OCI-LY7 (cell line): ENCODE measurements around the gene FOXC2. TPM values are rescaled to one million over a fixed set of nuclear protein-coding genes. Genes with fewer than 3 reads are reported as not detected.

Experiments used
- BruUV-seq: library from RNA; stranded (reverse); fragments of 400-500 nt; replicated peaks from 2 replicates; lab custom pipeline; 2021; lab: Mats Ljungman, UMichigan
- CTCF ChIA-PET: fragments of 300-600 bp; sonication (Branson Sonifier 250); formaldehyde crosslinking; loops from one replicate; lab custom pipeline; 2022; ENCODE audit warnings: antibody characterized with exemption; ENCODE audit not compliant: unreplicated experiment; lab: Charles Lee
- POLR2A ChIA-PET: fragments of 300-600 bp; sonication (Branson Sonifier 250); formaldehyde crosslinking; loops from one replicate; lab custom pipeline; 2022; ENCODE audit warnings: antibody characterized with exemption; lab: Charles Lee
- DNase-seq: peaks from one replicate; pipeline ENCODE4 v3.0.0-alpha.2; 2015; ENCODE audit warnings: low spot score
- H2AFZ ChIP-seq: fragments of 200-600 bp; sonication (generic), shearing (Covaris generic); 2 replicates; pipeline ENCODE4 v1.6.1; 2014; ENCODE audit warnings: mild to moderate bottlenecking, antibody characterized with exemption, low read length, moderate library complexity
- H3K27ac ChIP-seq: fragments of 200-600 bp; sonication (generic); 2 replicates; pipeline ENCODE4 v1.5.1; 2014; ENCODE audit warnings: mixed run types, low read depth, mild to moderate bottlenecking, moderate library complexity, low read length, inconsistent platforms; ENCODE audit not compliant: poor library complexity, severe bottlenecking
- H3K36me3 ChIP-seq: fragments of 200-600 bp; sonication (generic); 2 replicates; pipeline ENCODE4 v1.6.1; 2014; ENCODE audit warnings: mild to moderate bottlenecking, antibody characterized with exemption, low read length, moderate library complexity, mixed read lengths; ENCODE audit not compliant: insufficient read depth
- H3K4me1 ChIP-seq: fragments of 200-600 bp; sonication (generic); 2 replicates; pipeline ENCODE4 v1.5.1; 2014; ENCODE audit warnings: mild to moderate bottlenecking, low read length; ENCODE audit not compliant: insufficient read depth, poor library complexity, severe bottlenecking
- H3K4me2 ChIP-seq: fragments of 200-600 bp; sonication (generic); 2 replicates; pipeline ENCODE4 v1.6.1; 2014; ENCODE audit warnings: mild to moderate bottlenecking, low read length
- H3K4me3 ChIP-seq: fragments of 200-600 bp; sonication (generic); 2 replicates; pipeline ENCODE4 v1.5.1; 2014; ENCODE audit warnings: mild to moderate bottlenecking, low read depth, low read length; ENCODE audit not compliant: poor library complexity, severe bottlenecking
- H3K79me2 ChIP-seq: fragments of 200-600 bp; sonication (generic); 2 replicates; pipeline ENCODE4 v1.6.1; 2016; ENCODE audit warnings: low read depth, mild to moderate bottlenecking, low read length, moderate library complexity, mixed read lengths; ENCODE audit not compliant: insufficient read depth
- H3K9me2 ChIP-seq: fragments of 200-600 bp; sonication (generic); 2 replicates; pipeline ENCODE4 v1.6.1; 2016; ENCODE audit warnings: mild to moderate bottlenecking, low read length, mixed read lengths; ENCODE audit not compliant: insufficient read depth
- H3K9me3 ChIP-seq: fragments of 200-600 bp; sonication (generic); 2 replicates; pipeline ENCODE4 v1.6.1; 2014; ENCODE audit warnings: mild to moderate bottlenecking, mixed run types, low read length, mixed read lengths
- H4K20me1 ChIP-seq: fragments of 200-600 bp; sonication (generic); 2 replicates; pipeline ENCODE4 v1.6.1; 2014; ENCODE audit warnings: mild to moderate bottlenecking, antibody characterized with exemption, low read length, moderate library complexity, mixed read lengths; ENCODE audit not compliant: insufficient read depth
- CTCF ChIP-seq: fragments of 200-600 bp; sonication (generic); conservative IDR thresholded peaks from 2 replicates; pipeline ENCODE4 v1.5.1; 2014; ENCODE audit warnings: mild to moderate bottlenecking, antibody characterized with exemption, low read length, moderate library complexity, mixed read lengths
- EZH2phosphoT487 ChIP-seq: fragments of 200-600 bp; sonication (generic); IDR thresholded peaks from 2 replicates; pipeline ENCODE4 v1.6.1; 2018; ENCODE audit warnings: low read depth, borderline replicate concordance, mild to moderate bottlenecking, mixed run types, antibody characterized with exemption, low read length, moderate library complexity, mixed read lengths
- intact Hi-C: fragments of 100-400 bp; cut with micrococcal nuclease; formaldehyde crosslinking; loops from one replicate; pipeline ENCODE4 v1.10.0; 2022; ENCODE audit not compliant: unreplicated experiment
- total RNA-seq, 2 experiments: library from RNA; depleted of rRNA in 1 of 2; stranded (reverse); fragments of >200 nt in 1 of 2; shearing (Covaris generic) in 1 of 2; gene quantifications; 2 replicates each; pipeline ENCODE4 v1.2.3, GENCODE V29; 2014 to 2022

The FOXC2 gene
- total RNA-seq, 2 experiments from 2014 or later = not detected

DNA sequence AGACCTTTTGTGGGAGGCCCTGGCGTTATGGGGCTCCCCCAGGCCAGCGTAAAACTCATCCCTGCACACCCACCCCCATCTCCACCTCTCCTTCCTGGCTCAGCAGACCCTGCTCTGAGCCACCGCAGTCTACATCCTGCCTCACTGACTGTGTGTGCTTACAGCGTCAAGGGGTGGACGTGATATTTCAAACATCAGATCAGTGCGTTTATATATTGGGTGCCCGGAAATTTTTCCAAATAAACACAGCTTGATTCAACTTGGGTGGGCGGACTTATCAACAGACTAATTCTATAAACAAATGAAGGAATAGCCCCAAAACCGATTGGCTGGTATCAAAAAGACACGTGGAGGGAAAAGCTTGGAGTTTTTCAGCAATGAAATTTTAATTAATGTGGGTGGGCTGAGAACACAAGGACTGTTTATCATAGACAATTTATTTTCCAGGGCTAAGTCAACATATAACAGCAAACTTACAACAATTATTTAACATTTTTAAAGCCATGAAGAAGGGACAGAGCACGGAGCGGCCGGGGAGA lies 11.5 kb downstream of the FOXC2 start, which contains the start of gene FOXL1:
TSS of gene FOXL1 (plus strand) at position 489 of the 539 bp plus-strand sequence. CDS start 175 bp downstream, outside the sequence.
- no peaks in the 10 kb centered on the region for H3K79me2 ChIP-seq
- BruUV-seq = no TSS peak
- no peak for DNase-seq
- H2AFZ ChIP-seq = no peak within 1 kb of the TSS
- H4K20me1 ChIP-seq = no peaks in the 10 kb centered on the region
- no peak within 1 kb of the TSS for H3K27ac ChIP-seq
- H3K4me2 ChIP-seq = no peak within 1 kb of the TSS
- ChIA-PET CTCF (no interaction called here), POLR2A (no interaction called here)
- H3K4me1 ChIP-seq = peaks cover 11% of the 10 kb centered on the region
- H3K4me3 ChIP-seq = no peak within 1 kb of the TSS
- TF ChIP-seq EZH2phosphoT487 = no peak
- no peaks in the 10 kb centered on the region for H3K9me3 ChIP-seq
- intact Hi-C loops = no loop called here
- H3K36me3 ChIP-seq = no peaks in the 10 kb centered on the region
- no peaks in the 10 kb centered on the region for H3K9me2 ChIP-seq

DNA sequence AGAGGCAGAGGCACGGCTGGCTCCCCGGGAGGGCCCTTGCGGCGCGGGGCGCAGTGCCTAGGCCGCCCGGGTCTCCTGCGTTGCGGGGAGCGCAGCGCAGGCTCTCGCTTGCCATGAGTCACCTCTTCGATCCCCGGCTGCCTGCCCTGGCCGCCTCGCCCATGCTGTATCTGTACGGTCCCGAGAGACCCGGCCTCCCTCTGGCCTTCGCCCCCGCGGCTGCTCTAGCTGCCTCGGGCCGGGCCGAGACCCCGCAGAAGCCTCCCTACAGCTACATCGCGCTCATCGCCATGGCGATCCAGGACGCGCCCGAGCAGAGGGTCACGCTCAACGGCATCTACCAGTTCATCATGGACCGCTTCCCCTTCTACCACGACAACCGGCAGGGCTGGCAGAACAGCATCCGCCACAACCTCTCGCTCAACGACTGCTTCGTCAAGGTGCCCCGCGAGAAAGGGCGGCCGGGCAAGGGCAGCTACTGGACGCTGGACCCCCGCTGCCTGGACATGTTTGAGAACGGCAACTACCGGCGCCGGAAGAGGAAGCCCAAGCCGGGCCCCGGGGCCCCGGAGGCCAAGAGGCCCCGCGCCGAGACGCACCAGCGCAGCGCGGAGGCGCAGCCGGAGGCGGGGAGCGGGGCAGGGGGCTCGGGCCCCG lies 12.1 kb downstream of the FOXC2 start:
- Histone ChIP-seq H3K79me2 (no peaks in the 10 kb centered on the region), H4K20me1 (no peaks in the 10 kb centered on the region), H3K4me3 (no peak overlapping the region), H3K9me3 (no peaks in the 10 kb centered on the region), H2AFZ (no peak overlapping the region), H3K4me1 (peaks cover 11% of the 10 kb centered on the region), H3K4me2 (no peak overlapping the region), H3K36me3 (no peaks in the 10 kb centered on the region), H3K9me2 (no peaks in the 10 kb centered on the region), H3K27ac (no peak overlapping the region)
- no peak for TF ChIP-seq CTCF
- TF ChIP-seq EZH2phosphoT487 = no peak
- intact Hi-C loops = no loop called here
- ChIA-PET CTCF (no interaction called here), POLR2A (no interaction called here)
- DNase-seq = no peak
- no TSS peak for BruUV-seq

- intact Hi-C loops = no loop called here
- Histone ChIP-seq H3K9me3 (no peaks in the 10 kb centered on the region), H3K27ac (no peak overlapping the region), H2AFZ (no peak overlapping the region), H3K4me3 (no peak overlapping the region), H3K9me2 (no peaks in the 10 kb centered on the region), H3K4me2 (no peak overlapping the region), H4K20me1 (no peaks in the 10 kb centered on the region), H3K36me3 (no peaks in the 10 kb centered on the region), H3K79me2 (no peaks in the 10 kb centered on the region), H3K4me1 (peaks cover 11% of the 10 kb centered on the region)
- no peak for TF ChIP-seq EZH2phosphoT487
- TF ChIP-seq CTCF = no peak
- DNase-seq = no peak
- POLR2A ChIA-PET = no interaction called here
- CTCF ChIA-PET = no interaction called here
- BruUV-seq = no TSS peak
Measured at GRCh38 chr16:86579268-86580062, 12.8 kb downstream of the FOXC2 start.
